GM19397 (cell line): ENCODE results near the gene MGLL.

ENCODE experiments used
- ATAC-seq: cut with Tn5 transposase; IDR thresholded peaks from one replicate; pipeline ENCODE4 v1.9.1; 2021; ENCODE audit warnings: mild to moderate bottlenecking, moderate library complexity; ENCODE audit not compliant: unreplicated experiment

Gene MGLL

DNA sequence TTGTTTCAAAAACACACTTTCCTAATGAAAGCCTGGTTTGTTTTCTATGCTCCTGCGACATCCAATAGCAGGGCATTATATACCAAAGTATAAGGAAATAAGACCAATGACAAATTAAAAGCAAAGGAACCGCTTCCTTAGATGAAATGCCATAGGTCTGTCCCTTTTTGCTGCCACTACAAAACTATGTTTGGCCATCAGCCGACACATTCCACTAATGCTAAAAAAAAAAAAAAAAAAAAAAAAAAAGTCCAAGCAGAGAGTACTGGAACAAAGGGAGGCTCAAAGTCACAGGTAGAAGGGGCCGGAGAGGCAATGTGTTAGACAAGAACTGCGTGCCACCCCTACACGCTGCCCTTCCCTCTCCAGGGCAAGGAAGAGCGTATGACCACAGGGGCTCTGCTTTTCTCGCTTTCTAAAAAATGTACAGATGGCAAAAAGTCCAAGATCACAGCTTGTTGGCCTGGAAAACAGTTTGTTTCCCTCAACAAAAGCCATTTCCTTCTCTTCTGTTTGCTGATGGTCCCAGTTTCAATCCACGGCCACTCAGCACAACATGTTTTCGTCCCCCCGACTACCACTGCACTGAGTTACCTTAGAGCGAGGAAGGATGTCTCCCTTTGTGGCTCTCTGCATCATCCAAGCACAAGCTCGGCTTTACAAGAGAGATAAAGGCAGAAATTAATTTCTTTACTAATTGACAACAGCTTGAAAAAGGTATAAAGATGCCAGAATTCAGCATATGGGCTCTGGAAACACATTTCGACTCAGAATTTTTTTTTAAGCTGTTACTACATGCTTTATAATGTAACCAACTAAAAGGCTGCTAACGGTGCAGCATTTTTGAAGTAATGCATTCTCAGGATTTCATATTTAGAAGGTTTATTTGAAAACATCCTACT is 78.7 kb downstream of the MGLL start:
- no peak for ATAC-seq

DNA sequence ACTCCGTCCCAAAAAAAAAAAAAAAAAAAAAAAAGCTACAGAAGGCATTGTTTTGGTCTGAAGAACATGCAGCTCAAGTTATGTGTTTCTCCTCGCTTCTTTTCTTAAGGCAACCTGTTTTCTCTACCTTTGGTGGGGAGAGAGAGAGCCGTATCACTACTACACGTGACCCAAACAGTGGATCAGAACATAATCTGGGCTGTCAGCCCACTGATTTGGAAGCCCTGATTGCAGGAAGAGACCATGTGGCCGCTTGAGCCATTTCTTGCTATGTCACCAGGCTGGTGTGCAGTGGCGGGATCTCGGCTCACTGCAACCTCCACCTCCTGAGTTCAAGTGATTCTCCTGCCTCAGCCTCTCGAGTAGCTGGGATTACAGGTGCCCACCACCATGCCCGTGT is 79.7 kb downstream of the MGLL start:
- no peak for ATAC-seq

DNA sequence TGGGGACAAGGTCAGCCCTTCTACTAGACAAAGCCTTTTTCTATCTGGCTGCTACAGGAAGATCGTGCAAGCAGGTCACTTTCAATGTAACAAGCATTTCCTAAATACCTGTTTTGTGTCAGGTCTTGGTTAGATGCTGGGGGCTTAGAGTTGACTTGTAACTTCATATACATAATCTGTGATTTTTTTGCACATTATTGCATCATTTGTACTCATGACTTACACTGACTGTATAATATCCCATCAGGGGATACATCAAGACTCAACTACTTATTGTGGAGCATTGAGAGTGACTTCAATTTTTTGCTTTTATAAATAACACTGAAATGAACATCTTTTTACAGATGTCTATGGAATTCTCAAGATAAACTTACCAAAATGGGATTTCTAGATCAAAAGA is 80.6 kb downstream of the MGLL start:
- ATAC-seq = no peak

DNA sequence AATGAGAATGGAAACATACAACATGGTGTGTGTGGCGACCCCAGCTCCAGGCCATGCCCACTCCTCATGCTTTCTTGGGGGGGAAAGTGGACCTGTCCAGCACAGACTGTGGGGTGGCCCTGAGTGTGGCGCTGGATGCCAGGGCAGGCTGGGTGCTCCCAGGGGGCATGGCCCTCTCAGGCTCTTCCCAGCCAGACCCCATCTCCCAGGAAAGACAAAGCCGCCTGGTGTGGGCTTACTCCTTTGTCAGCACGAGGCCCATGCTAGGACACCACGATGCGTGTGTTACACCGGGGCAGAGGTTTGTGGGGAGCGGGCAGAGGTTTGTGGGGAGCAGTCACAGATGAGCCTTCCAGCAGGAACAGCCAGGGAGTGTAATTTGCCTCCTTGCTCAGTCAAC is 81.1 kb downstream of the MGLL start:
- ATAC-seq = no peak

DNA sequence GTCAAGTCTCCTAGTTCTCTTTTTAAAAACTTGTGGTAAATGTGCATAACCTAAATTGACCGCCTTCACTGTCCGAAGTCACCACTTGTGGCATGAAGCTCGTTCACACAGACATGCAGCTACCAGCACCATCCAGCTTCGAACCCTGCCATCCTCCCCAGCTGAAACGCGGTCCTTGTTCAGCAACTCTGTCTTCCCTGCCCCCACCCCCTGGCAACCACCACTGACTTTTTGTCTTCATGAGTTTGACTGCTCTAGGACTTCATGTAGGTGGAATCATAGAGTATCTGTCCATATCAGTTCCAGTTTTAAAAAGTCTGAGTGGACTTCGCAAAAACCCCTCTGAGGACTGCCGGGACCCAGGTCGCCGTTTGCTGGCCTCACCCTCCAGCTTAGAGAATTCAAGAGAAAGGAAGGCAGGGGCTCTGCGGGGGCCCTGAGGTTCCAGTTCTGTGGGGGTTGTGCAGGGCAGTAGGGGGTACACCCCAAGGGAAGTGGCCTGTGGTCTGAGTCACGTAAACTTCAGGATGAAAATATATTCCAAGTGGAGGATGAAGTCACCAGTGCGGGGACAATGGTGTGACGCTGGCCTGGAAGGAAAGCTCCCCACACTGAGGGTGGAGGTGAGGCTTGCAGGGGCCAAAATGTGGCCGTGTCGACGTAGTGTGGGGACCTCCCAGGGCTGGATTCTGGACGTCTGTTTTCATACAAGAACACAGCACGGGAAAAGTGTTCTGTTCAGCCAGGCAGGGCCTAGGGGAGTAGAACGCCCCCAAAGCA is 82.0 kb downstream of the MGLL start:
- ATAC-seq = no peak

DNA sequence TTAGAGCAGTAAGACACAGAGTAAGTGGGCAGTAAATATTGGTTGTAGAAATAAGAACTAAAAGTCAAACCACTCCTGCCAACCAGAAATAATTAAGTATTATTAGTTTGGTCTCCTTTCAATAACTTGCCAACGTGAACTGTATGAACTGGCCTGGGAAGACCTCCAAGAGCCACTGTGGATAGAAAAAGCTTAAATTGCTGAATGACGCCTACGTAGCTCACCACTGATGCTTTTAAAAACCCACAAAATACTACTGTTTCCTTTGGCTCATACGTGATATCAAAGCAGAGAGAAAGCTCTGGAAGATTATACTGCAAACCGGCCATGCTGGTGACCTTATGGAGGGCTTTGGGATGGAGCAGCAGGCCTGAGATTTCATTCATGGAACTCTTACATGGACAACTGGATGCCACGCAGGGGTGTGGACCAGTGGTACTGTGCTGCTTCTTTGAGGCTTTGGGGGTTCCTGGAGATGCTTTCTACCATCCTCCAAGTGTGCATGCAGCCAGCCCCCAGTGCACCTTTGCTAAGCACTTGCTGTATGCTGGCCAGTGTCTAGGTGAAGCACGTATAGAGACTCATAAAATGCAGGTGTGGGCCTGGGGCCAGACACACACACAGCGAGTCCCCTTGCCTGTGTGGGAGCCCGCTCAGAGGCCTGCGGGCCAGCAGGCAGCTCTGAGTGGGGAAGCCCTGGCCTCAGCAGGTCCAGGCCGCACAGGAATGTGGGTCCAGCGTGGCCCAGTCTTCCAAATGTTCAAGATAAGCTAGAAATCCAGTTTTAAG is 82.8 kb downstream of the MGLL start:
- ATAC-seq = no peak

DNA sequence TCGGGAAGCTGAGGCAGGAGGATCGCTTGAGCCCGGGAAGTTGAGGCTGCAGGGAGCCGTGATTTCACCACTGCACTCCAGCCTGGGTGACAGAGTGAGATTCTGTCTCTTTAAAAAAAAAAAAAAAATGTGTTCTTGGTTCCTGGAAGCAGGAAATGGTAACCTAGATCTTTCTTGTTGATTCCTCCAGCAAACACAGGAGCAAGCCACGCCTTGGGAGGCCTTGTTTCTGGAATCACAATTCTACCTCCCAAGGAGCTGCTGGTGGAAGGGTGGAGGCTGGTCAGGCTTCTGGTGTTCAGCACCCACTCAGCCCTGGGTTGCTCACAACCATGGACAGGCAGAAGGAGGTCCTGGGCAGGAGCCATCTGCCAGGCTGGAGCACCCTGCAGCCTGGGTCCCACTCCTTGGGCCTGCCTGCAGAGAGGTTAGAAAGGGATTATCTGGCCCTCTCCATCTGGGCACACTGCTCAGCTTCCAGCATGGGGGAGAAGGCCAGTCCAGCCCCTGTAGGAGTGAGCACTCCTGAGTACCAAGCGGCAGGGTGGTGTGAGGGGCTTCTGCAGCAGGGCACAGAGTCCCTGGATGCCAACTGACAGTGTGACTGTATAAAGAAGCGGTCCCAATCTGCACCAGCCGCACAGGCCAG is 84.0 kb downstream of the MGLL start:
- no peak for ATAC-seq

DNA sequence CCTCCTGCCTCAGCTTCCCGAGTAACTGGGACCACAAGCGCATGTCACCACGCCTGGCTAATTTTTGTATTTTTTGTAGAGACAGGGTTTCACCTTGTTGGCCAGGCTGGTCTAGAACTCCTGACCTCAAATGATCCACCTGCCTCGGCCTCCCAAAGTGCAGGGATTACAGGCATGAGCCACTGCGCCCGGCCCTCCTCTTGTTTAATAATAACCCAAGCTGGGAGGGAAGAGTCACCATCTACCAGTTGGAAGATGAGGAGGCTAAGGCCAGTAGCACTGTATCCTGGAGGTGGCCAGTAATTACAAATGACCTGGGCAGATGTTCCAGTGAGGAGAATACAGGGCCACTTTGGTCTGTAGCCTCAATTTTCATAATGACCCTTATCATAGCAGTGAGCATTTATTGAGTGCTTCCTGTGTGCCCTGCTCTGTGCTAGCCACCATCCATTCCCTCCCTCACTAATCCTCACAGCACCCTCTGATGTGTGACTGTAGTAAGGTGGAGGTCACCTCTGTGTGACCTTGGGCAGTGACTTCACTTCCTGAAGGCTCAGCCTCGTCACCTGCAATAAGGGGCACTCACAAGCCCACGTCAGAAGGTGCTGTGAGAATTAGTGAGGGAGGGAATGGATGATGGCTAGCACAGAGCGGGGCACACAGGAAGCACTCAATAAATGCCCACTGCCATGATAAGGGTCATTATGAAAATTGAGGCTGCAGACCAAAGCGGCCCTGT is 85.3 kb downstream of the MGLL start:
- no peak for ATAC-seq

DNA sequence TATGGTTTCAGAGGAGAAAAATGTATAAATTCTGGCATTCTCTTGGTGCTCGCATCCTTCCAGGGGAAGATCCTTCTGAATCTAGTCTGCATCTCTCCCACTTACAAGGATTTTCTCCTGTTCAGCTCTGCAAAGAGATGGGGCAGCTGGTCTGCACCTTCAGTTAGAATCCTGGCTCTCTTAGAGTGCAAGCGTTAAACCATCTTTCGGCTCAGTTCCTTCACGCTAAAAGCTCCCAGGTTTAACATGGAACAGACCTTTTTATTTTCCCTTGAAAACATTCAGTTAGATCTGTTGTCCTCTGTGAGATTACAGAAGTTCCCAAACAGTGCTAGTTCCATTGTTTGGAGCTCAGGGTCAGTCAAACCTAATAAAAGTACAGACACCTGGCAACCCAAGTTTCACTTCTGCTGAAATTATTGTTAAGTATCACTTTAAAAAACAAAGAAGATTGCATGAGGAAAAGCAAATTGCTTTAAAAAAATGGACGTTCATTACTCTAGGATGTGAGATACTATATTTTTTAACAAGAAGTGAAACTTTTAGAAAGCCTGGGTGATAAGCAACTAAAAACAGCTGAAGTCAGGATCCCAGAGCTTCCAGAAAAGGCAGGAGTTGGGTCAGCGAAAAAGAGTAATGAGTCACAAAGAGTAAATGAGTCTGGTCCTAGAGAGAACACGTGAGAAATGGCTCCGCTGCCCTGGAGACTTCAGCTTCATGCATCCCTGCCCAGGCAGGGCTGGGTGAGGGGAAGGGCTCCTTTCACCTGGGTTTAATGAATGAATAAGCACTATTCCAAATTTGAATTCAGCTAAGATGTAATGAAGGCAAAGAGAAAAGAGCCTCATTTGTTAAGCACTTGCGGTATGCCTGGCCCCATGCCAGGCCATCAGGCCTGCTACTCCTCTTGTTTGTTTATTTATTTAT is 86.3 kb downstream of the MGLL start:
- peak; percentile 59 for ATAC-seq

DNA sequence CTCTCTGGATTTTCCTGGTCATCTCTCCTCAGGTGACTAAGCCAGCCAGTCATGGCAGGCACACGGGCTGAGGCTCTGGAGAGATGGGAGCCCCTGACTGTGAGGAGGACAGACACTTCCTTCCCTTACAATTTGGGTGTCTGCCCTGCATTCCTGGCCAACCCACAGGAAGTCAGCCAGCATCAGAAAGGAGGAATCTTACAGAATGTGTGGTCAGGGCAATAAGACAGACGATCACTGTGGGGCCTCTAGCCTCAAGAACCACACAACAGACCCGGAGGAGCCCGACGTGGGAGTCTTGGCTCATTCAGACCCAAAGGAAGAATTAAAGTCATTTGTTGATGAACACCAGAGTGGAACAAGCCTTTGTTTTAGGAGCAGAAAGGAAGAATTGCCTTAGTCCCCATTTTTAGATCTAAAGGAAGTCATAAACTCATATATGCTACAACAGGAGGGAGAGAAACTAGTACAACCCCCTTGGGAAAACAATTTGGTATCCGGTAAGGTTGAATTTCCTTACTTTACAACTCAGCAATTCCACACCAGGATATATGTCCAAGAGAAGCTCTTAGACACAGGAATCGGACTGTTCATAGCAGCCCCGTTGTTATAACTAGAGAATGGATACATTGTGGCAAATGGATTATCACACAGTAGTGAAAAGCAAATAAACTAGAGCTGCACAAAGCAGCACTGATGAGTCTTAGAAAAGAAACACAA is 87.4 kb downstream of the MGLL start:
- no peak for ATAC-seq

DNA sequence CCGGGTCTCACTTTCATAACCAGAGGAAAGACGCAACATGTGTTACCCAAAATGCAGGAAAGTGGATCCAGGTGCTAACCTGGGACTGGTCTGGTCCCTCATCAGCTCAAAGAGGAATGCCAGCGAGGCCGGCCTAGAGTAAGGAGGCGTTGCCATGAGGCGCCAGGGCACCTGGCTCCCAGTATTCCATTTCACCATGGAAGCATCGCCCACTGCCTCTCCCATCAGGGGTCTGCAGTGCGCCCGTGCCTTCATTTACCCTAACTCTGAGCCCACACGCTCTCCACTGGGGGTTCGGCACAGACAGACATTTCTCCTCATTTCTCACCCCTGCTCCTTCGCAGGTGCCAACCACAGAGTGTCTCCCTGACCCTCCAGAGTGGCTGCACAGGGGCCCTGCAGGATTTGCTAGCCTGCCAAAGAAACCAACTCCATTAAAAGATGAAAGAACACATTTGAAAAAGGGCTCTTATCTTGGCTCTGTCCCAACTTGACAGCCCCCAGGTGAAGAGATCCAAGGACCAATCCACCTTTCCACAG is 88.1 kb downstream of the MGLL start:
- ATAC-seq = no peak

DNA sequence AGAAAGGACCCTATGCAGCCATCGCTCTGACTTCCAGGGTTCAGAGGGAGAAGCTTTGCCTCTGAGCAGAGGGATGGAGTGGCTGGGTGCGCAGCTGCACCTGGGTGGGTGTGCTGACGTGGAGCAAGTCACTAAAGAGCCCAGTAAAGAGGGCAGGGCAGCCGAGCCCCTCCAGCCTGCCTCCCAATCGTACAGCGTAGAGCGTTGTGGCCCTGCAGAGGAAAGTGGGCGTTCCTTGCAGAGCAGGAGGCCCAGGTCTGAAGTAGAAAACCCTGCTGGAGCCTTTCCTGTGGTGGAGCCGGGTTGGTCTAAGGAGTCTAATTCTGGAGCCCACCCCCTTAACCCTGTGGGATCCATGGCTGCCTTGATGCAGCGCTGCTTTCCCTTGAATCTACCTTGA is 88.5 kb downstream of the MGLL start:
- ATAC-seq = no peak

DNA sequence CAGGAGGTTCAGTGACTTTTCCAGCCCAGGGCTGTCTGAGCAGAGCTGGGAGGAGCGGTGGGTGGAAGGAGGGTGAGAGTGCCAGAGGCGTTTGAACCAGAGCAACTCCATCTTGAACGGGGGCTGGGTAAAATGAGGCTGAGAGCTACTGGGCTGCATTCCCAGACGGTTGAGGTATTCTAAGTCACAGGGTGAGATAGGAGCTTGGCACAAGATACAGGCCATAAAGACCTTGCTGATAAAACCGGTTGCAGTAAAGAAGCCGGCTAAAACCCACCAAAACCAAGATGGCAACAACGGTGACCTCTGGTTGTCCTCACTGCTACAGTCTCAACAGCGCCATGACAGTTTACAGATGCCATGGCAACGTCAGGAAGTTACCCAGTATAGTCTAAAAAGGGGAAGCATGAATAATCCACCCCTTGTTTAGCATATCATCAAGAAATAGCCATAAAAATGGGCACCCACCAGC is 89.4 kb downstream of the MGLL start:
- ATAC-seq = no peak

DNA sequence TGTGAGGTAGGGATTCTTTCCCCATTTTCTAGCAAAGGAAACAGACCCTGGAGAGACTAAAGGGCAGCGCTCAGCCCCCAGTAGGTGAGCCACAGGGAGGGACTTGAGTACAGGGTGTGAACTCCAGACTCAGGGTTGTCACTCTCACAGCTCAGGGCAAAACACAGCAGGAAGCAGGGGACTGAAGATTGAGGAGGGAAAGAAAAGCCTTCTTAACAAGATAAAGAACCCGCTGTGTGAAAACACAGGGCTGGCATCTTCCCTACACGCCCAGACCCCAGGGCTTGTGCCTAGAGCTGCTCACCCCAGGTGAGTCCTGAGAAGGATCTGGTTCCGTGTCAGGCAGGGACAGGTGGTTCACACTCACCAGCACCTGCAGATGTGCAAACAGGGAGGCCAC is 90.0 kb downstream of the MGLL start:
- no peak for ATAC-seq

DNA sequence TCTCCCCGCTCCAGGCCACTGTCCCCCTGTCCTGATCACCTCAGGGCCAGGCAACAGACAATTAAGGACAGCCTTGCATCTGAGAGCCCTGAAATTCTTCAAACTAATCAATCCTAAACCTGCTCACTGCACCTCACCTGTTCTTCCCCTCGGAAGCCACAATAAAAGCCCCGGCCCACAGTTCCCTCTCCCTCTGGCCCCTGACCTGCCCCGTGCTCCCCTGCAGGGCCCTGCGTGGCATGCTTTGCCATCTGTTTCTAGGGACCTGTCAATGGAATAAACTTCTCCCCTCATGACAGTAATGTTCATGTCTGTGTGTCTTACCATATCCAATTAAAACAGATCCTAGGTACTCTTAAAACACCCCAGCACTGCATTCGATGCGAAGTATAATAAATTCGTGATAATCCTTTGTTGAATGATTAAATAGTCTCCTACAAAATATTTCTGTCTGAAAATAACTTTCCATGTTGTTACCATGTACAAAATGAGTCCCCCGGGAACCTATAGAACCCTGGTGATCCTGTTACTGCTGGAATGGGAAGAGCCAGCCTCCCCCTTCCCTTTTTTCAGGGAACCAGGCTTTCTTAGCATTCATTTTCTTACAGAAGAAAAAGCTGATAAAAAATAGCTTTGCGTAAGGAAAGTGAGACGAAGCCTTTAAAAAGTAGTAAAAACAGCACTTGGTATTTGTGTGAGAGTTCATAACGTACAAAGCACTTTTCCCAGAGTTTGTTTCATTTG is 90.6 kb downstream of the MGLL start:
- no peak for ATAC-seq

DNA sequence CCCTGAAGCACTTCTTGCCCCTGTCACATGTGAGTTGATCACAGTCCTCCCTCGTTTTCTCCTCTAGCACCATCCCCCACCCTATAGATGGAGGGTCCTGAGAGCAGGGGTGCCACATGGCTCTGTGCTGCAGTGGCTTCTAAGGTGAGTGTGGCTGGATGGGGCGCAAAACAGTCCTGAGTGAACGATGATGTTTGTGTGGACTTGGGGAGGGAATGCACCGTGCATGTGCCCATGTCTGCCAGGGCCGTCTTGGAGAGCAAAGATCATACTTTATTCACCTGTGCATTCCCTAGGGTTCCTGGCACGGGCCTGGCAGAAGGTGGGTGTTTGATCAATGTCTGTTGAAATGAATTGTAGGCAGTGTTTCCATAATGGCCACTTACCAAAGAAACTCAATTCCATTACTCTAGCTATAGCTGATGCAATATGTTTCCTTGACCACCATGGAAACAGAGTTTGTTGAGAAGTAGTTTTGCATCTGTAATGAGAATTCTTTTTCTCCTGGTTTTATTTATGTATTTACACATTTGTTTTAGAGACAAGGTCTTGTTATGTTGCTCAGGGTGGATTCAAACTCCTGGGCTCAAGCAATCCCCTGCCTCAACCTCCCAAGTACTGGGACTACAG is 91.5 kb downstream of the MGLL start:
- ATAC-seq = no peak

DNA sequence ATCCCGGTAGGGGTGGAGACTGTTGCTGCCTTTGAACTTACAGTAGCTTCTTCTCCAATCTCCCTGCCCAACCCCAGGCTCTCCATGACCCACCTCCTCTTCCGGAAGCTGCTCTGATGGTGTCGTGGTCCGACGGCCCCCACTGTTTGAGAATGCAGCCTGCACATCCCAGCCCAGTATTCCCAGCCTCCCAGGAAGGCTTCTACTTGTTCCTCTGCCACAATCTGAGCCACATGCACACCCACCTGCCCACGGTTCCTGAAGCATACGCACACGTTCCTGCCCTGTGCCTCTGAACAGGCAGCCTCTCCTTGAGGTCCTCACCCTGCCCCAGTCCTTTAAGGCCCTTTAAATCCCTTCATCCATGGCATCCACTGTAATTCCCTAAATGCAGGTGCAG is 92.1 kb downstream of the MGLL start:
- no peak for ATAC-seq
